GM18870 (cell line): ENCODE measurements around the gene ABHD6.
A peak's percentile ranks its signal among the peaks of the same experiment; 100 is the strongest.
"Not testable (repeated sequence)": the region's sequence is repeated elsewhere in the genome, so short reads cannot be mapped to it uniquely, and the experiment has no call there.

ENCODE experiments used
- ATAC-seq: cut with Tn5 transposase; IDR thresholded peaks from one replicate; pipeline ENCODE4 v1.9.1; 2021; ENCODE audit warnings: moderate library complexity; ENCODE audit not compliant: unreplicated experiment

ABHD6 gene

GRCh38 chr3:58321791-58322190 lies 84.2 kb downstream of the ABHD6 start:
- ATAC-seq: no peak

DNA sequence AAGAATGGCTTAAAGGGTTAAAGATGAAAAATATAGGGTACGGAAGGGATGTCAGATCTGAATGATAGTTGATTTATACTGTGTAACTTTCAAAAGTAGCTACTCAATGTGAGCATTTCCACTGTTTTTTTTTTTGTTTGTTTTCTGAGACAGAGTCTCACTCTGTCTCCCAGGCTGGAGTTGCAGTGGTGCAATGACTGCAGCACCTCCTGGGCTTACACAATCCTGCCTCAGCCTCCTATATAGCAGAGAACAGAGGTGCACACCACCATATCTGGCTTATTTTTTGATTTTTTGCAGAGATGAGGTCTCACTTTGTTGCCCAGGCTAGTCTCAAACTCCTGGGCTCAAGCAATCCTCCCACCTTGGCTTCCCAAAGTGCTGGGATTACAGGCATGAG lies 85.2 kb downstream of the ABHD6 start:
- ATAC-seq: no peak

DNA sequence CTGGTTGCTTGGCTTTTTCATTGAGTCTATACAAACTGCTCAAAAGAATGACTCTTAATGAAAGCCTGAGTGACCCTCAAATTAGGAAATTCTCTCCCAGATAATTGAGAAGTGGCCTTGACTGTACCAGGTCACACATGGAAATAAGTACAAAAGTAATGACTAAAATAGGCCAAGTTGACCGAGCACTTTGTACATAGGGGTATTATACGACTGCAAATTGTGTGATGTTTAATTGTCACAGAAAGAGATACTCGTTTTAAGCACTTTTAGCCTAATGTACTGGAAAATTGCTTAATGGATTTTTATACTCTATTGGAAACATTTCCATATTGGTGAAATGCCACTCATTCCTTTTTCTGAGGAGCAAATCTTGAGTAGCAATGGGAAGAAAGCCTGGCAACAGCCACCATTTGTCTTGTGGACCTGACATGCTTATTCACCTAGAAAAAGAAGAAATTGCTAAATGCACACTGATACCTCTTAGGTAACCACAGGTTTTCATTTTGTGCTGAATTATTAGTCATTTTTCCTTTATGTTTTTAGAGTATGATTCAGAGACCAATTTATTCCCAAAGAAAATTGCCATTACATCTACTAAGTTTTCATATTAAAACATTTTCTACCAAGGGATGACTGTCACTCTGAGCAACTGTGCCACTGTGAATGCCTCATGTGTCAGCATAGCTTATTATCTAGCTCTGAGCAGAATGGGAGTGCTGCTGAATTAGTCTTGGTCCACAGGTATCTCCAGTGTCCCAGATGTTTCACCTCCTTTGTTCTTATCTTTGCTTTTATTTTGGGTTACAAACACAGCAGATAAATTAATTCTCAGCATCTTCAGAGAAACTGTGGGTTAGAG lies 86.2 kb downstream of the ABHD6 start:
- no peak for ATAC-seq

DNA sequence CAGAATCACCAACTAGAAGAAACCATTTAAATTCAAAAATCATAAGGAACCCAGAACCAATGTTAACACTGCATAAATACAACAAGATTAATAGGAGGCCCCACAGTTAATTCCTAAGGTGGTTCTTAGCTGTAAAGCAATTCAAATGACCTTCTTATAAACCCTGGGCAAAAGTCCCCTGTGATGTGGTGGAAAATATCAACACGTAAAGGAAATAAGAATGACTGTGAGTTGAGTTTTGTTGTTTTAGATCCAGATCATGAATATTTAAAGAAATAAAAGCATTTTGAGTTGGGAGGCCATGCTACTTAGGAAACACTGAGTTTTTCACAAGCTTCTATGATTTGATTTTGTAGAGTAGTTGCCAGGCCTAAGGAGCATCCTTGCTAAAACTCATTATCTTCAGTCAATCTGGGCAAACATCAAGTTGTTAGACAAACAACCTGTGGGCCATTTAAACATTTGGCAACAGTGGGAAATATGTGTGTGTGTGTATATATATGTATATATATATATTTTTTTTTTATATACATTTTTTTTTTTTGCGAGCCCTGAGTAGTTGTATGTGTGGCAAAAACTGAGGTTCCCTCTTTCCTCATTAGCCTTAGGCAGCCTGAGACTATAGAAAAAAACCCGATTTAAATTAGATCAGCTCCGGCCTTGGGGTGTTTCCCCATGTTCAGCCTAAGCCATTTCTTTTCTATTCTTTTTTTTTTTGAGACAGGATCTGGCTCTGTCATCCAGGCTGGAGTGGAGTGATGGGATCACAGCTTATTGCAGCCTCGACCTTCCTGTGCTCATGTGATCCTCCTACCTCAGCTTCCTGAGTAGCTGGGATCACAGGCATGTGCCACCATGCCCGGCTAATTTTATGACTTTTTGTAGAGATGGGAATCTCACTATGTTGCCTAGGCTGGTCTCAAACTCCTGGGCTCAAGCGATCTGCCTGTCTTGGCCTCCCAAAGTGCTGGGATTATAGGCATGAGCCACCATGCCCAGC lies 87.1 kb downstream of the ABHD6 start:
- no peak for ATAC-seq

GRCh38 chr3:58325525-58325992 lies 88.0 kb downstream of the ABHD6 start:
- ATAC-seq: no peak

DNA sequence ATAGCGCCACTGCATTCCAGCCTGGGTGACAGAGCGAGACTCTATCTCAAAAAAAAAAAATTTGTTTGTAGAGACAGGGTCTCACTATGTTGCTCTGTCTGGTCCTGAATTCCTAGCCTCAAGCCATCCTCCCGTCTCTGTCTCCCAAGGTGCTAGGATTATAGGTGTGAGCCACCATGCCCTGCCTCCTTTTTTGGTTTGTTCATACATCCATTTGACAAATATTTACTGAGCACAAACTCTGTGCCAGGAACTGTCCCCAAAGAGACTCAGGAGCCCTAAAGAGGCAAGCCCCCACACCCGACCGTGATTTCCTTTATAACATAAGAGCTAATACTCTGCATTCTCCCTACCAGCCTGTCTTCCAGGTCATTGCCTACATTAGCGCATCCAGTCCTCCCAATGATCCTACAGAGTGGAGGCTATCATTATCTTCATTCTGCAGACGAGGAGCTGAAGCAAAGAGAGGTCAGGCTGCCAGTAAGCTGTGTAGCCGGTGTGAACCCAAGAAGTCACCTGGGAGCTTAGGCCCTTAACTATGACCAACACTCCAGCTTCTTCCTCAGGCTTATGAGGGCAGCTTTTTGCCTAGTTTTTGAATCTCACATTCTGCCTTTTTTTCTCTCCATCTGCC lies 88.8 kb downstream of the ABHD6 start:
- no peak for ATAC-seq

GRCh38 chr3:58329150-58329921 lies 91.7 kb downstream of the ABHD6 start:
- ATAC-seq: no peak

DNA sequence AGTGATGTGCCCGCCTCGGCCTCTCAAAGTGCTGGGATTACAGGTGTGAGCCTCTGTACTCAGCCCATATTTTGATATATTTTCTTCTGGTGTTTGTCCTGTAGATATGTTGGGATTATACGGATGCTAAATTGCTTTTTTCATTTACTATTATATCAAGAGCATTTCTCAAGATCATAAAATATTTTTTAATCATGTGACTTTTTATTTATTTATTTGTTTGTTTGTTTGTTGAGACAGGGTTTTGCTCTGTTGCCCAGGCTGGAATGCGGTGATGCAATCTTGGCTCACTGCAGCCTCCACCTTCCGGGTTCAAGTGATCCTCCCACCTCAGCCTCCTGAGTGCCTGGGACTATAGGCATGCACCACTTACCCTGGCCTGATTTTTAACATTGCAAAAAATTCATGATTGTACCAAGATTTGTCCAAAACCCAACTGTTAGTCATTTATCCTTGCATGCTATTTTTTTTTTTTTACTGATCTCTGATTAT lies 92.4 kb downstream of the ABHD6 start:
- ATAC-seq: no peak

DNA sequence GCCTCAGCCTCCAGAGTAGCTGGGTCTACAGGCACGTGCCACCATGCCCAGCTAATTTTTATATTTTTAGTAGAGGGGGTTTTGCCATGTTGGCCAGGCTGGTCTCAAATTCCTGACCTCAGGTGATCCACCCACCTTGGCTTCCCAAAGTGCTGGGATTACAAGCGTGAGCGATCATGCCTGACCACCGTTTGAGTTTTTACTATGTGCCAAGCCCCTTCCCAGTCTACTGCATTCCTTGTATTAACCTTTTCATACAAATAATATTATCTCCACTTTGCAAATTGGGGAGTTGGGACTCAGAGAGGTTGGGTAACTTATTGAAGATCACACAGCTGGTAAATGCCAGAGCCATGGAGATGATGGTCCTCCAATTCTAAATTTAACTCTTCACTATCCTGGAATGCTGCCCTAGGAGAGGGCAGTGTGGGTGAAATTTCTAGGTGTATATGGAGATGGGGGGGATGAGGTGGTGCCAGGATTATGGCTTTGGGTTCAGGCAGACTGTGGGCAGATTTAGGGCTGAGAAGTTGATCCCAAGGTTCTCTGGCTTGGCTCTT lies 94.1 kb downstream of the ABHD6 start:
- ATAC-seq: no peak

DNA sequence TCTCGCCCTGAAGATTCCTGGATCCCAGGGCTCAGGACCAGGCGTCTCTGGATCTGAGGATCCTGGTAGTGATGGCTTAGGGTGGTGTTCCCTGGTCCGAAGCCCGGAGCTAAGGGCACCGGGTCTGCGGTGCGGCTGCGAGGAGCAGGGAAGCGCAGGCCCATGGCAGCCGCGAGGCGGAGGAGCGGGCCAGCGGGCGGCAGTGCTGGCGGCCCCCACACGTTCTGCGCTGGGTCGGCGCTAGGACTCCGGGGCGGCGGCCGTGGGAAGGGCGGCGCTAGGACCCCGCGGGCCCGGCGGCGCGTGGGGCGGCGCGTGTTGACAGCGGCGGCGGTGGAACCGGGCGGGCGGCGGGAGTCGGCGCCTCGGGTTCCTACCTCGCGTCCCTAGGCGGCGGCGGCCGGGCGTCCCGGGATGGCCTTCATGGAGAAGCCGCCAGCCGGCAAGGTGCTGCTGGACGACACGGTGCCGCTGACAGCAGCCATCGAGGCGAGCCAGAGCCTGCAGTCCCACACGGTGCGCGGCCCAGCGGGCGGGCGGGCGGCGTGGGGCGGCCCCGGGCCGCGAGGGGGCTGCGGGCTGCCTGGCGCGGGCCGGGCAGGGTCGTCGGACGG lies 95.1 kb downstream of the ABHD6 start, which contains the start of gene PXK:
Gene PXK (plus strand): TSS at position 318 of the 614 bp plus-strand sequence. CDS start 97 bp downstream, at position 415.
- peak; percentile 48 for ATAC-seq

GRCh38 chr3:58333206-58334012 lies 95.8 kb downstream of the ABHD6 start:
- ATAC-seq: peak; percentile 32

DNA sequence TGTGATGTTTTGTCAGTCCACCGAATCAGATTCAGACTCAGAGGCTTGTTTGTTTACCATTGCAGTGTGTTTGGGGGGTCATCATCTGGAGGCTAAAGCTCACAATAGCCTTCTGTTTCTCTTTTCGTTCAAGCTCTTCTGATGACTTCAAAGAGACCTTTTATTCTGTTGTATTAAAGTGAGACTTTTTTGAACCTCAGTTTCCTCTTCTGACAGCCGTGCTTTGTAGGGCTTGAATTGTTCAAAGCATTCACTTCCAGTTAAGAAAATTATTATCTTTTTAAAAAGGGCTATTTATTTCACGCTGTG lies 96.4 kb downstream of the ABHD6 start:
- ATAC-seq: no peak

DNA sequence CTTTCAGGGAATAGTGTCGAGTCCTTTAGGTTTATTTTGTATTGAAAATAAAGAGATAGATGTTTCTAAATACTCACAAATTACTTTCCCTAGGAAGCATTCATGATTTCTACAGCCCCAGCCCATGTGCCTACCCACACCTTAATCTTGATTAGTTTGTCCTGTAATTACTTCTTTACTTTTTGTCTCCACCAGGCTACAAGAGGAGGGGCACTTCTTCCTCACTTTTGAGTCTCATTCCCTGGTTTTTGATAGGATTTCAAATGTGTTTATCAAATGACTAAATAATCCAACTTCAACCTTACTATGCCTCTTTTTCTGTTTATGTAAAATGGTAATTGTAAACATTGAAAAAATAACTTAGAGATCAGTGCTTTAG lies 96.9 kb downstream of the ABHD6 start:
- no peak for ATAC-seq

DNA sequence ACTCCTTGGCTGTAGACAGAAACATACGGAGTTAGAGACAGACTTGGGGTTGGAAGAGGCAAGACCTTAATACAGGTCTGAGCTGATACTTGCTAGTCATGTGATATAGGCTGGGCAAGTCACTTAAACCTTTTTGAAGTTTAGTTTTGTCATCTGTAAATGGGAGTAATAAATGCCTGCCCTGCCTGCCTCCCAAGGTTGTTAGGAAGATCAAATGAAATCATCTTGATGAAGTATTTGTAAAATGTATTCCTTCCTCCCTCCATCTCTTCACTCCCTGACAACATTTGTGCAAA lies 98.0 kb downstream of the ABHD6 start:
- ATAC-seq: no peak

DNA sequence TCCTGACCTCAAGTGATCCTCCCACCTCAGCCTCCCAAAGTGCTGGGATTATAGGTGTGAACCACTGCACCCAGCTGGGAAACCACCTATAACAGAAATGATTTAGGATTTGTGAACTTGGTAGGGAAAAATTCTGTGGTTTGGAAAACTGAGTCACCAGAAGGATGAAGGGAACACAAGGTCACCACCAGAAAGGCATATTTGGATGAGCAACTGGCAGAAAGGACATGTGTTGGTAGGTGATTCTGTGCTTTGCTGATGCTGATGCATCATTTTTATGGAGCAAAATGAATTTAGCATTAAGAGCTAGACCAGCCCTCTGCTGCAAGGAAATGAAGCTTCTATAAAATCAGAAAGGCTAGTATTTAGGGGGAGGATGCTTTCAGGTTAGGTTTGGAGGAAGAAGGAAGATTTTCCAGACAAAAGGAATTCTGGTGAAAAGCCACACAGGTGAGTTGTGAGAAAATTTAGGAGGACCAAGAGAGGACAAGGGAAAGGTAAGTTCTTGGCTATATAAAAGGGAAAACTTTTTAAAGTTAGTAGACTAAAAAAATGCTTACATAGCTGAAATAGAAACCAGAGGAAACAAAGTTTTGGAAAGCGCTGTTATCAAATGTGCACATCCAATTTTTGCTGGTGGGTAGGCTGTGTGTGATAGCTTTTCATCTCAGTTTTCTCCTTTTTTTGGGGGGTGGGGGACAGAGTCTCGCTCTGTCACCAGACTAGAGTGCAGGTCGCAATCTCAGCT lies 98.7 kb downstream of the ABHD6 start:
- no peak for ATAC-seq

DNA sequence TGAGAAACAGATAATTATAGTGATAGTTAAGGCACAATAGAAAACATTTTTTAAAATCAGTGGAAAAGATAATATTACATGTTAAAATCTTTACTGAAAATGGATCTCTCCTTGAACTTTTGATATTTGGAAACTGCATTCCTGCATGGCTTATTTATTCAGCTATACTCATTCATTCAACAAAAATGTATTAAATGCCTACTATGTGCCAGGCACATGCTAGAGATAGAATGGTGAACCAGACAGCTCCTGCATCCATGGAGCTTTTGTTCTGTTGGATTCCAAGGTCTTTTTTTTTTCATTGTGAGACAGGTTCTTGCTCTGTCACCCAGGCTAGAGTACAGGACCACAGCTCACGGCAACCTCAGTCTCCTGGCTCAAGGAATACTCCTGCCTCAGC lies 99.6 kb downstream of the ABHD6 start:
- ATAC-seq: no peak

DNA sequence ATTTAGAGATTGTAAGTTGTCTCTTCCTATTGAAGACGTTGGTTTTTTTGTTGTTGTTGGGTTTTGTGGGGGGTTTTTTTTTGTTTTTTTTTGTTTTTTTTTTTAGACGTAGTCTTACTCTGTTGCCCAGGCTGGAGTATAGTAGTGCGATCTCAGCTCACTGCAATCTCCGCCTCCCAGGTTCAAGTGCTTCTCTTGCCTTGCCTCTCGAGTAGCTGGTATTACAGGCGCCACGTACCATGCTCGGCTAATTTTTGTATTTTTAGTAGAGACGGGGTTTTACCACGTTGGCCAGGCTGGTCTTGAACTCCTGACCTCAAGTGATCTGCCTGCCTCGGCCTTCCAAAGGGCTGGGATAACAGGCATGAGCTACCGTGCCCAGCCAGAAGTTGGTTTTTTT lies 101.6 kb downstream of the ABHD6 start:
- ATAC-seq: not testable (repeated sequence)

- ATAC-seq: no peak
Measured at GRCh38 chr3:58340594-58341244, 103.1 kb downstream of the ABHD6 start.
